HG03432 (cell line): ENCODE data around the gene APEX2.
A peak's percentile ranks its signal among the peaks of the same experiment; 100 is the strongest.
"Not testable (repeated sequence)": the region's sequence is repeated elsewhere in the genome, so short reads cannot be mapped to it uniquely, and the experiment has no call there.

Experiments used
- ATAC-seq: cut with Tn5 transposase; IDR thresholded peaks from one replicate; pipeline ENCODE4 v1.9.1; 2021; ENCODE audit warnings: mild to moderate bottlenecking, moderate library complexity; ENCODE audit not compliant: unreplicated experiment

APEX2 gene

GRCh38 chrX:54999717-55000598 is at the start of gene APEX2:
Gene APEX2, plus strand, starts transcription at chrX:55000363. Its CDS starts 60 bp downstream, at chrX:55000423.
- peak; percentile 95 for ATAC-seq

GRCh38 chrX:54950730-54951375 is 49.3 kb upstream of the APEX2 start:
- no peak for ATAC-seq

GRCh38 chrX:54961750-54962149 is 38.4 kb upstream of the APEX2 start:
- ATAC-seq, result no peak

GRCh38 chrX:54964766-54965497 is 35.2 kb upstream of the APEX2 start:
- ATAC-seq, result no peak

- no peak for ATAC-seq
Observed at GRCh38 chrX:54977387-54977786, 22.8 kb upstream of the APEX2 start.

GRCh38 chrX:54978448-54978847 is 21.7 kb upstream of the APEX2 start:
- no peak for ATAC-seq

- ATAC-seq, result no peak
Observed at GRCh38 chrX:54979432-54979831, 20.7 kb upstream of the APEX2 start.

- no peak for ATAC-seq
Observed at GRCh38 chrX:54980334-54980733, 19.8 kb upstream of the APEX2 start.

- ATAC-seq, result not testable (repeated sequence)
Observed at GRCh38 chrX:54983306-54983705, 16.9 kb upstream of the APEX2 start.

- no peak for ATAC-seq
Observed at GRCh38 chrX:54991706-54992105, 8.5 kb upstream of the APEX2 start.

GRCh38 chrX:54992911-54993622 is 7.1 kb upstream of the APEX2 start:
- ATAC-seq, result no peak

GRCh38 chrX:54994099-54994498 is 6.1 kb upstream of the APEX2 start, which contains the start of gene PFKFB1:
Gene PFKFB1, minus strand, starts transcription at chrX:54994188. Its CDS starts 181 bp downstream, at chrX:54994007.
- no peak for ATAC-seq

- ATAC-seq, result no peak
Observed at GRCh38 chrX:54994668-54995351, 5.4 kb upstream of the APEX2 start.

- ATAC-seq, result no peak
Observed at GRCh38 chrX:54995621-54996020, 4.5 kb upstream of the APEX2 start.

GRCh38 chrX:55004231-55004630 is 4.1 kb downstream of the APEX2 start:
- no peak for ATAC-seq

GRCh38 chrX:55005256-55005655 is 5.1 kb downstream of the APEX2 start:
- ATAC-seq, result no peak

GRCh38 chrX:55006827-55007621 is 6.9 kb downstream of the APEX2 start:
- ATAC-seq, result no peak

- ATAC-seq, result no peak
Observed at GRCh38 chrX:55007656-55008055, 7.5 kb downstream of the APEX2 start.

GRCh38 chrX:55008571-55009358 is 8.6 kb downstream of the APEX2 start:
- peak; percentile 57 for ATAC-seq
